DOHH2 (cell line): ENCODE results near the gene ZNF302.

Experiments
- H3F3A ChIP-seq: fragments of 200-600 bp; sonication (generic), shearing (Covaris generic); 2 replicates; pipeline ENCODE4 v1.6.0; 2016; ENCODE audit warnings: antibody characterized with exemption, mild to moderate bottlenecking; ENCODE audit not compliant: control insufficient read depth, insufficient read depth
- H3K27ac ChIP-seq: fragments of 200-600 bp; sonication (generic); 2 replicates; pipeline ENCODE4 v1.5.1; 2014; ENCODE audit warnings: low read depth, mild to moderate bottlenecking, low read length, moderate library complexity
- H3K27me3 ChIP-seq: fragments of 200-600 bp; sonication (generic); 2 replicates; pipeline ENCODE4 v1.6.1; 2014; ENCODE audit warnings: mild to moderate bottlenecking, low read length, mixed read lengths; ENCODE audit not compliant: control insufficient read depth
- H3K36me3 ChIP-seq: fragments of 200-600 bp; sonication (generic); 2 replicates; pipeline ENCODE4 v1.6.1; 2014; ENCODE audit warnings: mild to moderate bottlenecking, low read length, moderate library complexity, mixed read lengths; ENCODE audit not compliant: control insufficient read depth
- H3K4me1 ChIP-seq: fragments of 200-600 bp; sonication (generic); 2 replicates; pipeline ENCODE4 v1.6.1; 2014; ENCODE audit warnings: mild to moderate bottlenecking, low read length, mixed read lengths; ENCODE audit not compliant: control insufficient read depth
- H3K4me2 ChIP-seq: fragments of 200-600 bp; sonication (generic); 2 replicates; pipeline ENCODE4 v1.6.0; 2014; ENCODE audit warnings: mild to moderate bottlenecking, low read length, moderate library complexity
- H3K4me3 ChIP-seq: fragments of 200-600 bp; sonication (generic); 2 replicates; pipeline ENCODE4 v1.5.1; 2014; ENCODE audit warnings: mild to moderate bottlenecking, low read length, mixed read lengths
- H3K79me2 ChIP-seq: fragments of 200-600 bp; sonication (generic); 2 replicates; pipeline ENCODE4 v1.6.1; 2014; ENCODE audit warnings: mild to moderate bottlenecking, low read length, mixed read lengths; ENCODE audit not compliant: control insufficient read depth
- H3K9me2 ChIP-seq: fragments of 200-600 bp; sonication (generic); replicated peaks from 2 replicates; pipeline ENCODE4 v1.6.1; 2014; ENCODE audit warnings: mild to moderate bottlenecking, low read length, mixed read lengths; ENCODE audit not compliant: control insufficient read depth
- H3K9me3 ChIP-seq: fragments of 200-600 bp; sonication (generic); 2 replicates; pipeline ENCODE4 v1.6.1; 2014; ENCODE audit warnings: antibody characterized with exemption, low read length, mixed read lengths; ENCODE audit not compliant: control insufficient read depth, insufficient read depth
- H4K20me1 ChIP-seq: fragments of 200-600 bp; sonication (generic); 2 replicates; pipeline ENCODE4 v1.6.0; 2014; ENCODE audit warnings: low read depth, mild to moderate bottlenecking, antibody characterized with exemption, low read length, moderate library complexity; ENCODE audit not compliant: control insufficient read depth, insufficient read depth
- EZH2phosphoT487 ChIP-seq: fragments of 200-600 bp; sonication (generic); IDR thresholded peaks from 2 replicates; pipeline ENCODE4 v1.6.1; 2017; ENCODE audit warnings: borderline replicate concordance, mild to moderate bottlenecking, antibody characterized with exemption, low read length, moderate library complexity, mixed read lengths
- TF ChIP-seq, protein P1 (sequence below): fragments of 200-600 bp; sonication (generic); IDR thresholded peaks from one replicate; pipeline ENCODE4 v1.5.1; 2014; ENCODE audit warnings: antibody characterized with exemption, mild to moderate bottlenecking, low read depth, low read length; ENCODE audit not compliant: poor library complexity, severe bottlenecking

Gene ZNF302

DNA sequence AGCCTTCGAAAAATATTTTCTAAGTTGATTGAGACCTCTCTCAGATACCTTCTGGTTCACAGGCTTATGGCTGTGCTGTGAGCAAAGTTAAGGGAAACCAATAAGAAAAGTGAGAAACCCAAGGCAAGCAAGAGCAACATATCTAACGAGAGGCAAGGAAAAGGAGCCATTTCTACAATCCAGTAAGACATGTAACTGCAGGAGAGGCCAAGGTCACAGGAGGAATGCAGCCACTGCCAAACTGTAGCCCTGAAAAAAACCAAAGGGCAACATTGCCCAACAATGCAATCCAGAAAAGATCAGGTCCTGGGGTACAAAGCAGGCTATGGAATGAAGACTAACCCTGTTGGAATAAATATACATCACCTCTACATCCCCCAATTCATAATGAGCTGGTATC lies 21.8 kb upstream of the ZNF302 start:
- H3K79me2 ChIP-seq = no peaks in the 10 kb centered on the region
- no peaks in the 10 kb centered on the region for H3K9me2 ChIP-seq
- H3K27ac ChIP-seq = no peak overlapping the region
- H4K20me1 ChIP-seq = no peaks in the 10 kb centered on the region
- H3K9me3 ChIP-seq = peaks cover 7% of the 10 kb centered on the region; the same call in 1 of the 2 replicates
- H3K36me3 ChIP-seq = no peaks in the 10 kb centered on the region
- TF ChIP-seq, protein P1, sequence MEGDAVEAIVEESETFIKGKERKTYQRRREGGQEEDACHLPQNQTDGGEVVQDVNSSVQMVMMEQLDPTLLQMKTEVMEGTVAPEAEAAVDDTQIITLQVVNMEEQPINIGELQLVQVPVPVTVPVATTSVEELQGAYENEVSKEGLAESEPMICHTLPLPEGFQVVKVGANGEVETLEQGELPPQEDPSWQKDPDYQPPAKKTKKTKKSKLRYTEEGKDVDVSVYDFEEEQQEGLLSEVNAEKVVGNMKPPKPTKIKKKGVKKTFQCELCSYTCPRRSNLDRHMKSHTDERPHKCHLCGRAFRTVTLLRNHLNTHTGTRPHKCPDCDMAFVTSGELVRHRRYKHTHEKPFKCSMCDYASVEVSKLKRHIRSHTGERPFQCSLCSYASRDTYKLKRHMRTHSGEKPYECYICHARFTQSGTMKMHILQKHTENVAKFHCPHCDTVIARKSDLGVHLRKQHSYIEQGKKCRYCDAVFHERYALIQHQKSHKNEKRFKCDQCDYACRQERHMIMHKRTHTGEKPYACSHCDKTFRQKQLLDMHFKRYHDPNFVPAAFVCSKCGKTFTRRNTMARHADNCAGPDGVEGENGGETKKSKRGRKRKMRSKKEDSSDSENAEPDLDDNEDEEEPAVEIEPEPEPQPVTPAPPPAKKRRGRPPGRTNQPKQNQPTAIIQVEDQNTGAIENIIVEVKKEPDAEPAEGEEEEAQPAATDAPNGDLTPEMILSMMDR = no peak
- TF ChIP-seq EZH2phosphoT487 = no peak
- H3K27me3 ChIP-seq = no peaks in the 10 kb centered on the region
- H3K4me3 ChIP-seq = no peak overlapping the region
- no peaks in the 10 kb centered on the region for H3F3A ChIP-seq
- H3K4me1 ChIP-seq = no peaks in the 10 kb centered on the region
- no peak overlapping the region for H3K4me2 ChIP-seq

DNA sequence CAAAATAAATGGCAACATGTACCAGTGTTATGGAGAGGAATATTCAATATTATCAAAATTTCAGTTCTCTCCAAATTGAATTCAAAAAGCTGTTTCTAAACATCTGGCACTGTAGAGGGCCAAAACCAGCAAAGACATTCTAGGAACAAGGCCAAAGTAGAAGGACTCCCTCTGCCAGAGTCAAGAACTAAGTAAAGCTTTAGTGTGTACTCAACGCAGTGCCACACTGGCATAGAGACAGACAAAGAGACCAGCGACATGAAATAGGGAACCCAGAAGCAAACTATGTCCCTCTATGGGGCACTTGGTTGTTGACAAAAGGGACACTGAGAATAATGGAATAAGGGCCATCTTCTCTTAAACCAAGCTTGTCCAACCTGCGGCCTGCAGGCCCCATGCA lies 16.1 kb upstream of the ZNF302 start:
- no peaks in the 10 kb centered on the region for H3K36me3 ChIP-seq

DNA sequence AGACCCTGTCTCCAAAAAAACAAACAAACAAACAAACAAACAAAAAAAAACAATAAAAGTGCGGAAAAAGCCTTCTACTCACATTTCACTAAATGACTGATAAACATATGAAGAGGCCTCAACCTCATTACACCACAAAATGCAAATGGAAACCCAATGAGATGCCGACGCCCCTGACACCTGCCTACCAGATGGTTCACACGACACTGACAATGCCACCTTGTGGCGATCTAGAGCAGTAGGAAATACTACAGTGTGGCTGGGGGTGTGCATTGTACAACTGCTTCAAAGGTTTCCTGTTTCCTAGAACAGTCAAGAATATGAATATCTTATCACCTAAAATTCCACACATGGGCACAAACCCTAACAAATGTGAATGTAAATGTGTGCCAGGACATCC lies 14.6 kb upstream of the ZNF302 start:
- H3K9me2 ChIP-seq = no peaks in the 10 kb centered on the region
- peaks cover 8% of the 10 kb centered on the region; the same call in 1 of the 2 replicates for H3K4me1 ChIP-seq
- TF ChIP-seq, protein P1 = peak; percentile 73
- no peak for TF ChIP-seq EZH2phosphoT487
- no peak overlapping the region for H3K27ac ChIP-seq
- no peaks in the 10 kb centered on the region; the same call in 1 of the 2 replicates for H3K9me3 ChIP-seq
- no peak overlapping the region for H3K4me3 ChIP-seq
- H3K79me2 ChIP-seq = no peaks in the 10 kb centered on the region
- no peaks in the 10 kb centered on the region for H3F3A ChIP-seq
- no peaks in the 10 kb centered on the region for H3K36me3 ChIP-seq
- no peaks in the 10 kb centered on the region for H3K27me3 ChIP-seq
- no peak overlapping the region for H3K4me2 ChIP-seq
- H4K20me1 ChIP-seq = no peaks in the 10 kb centered on the region

More for the DNA sequence above, 16.1 kb upstream of the ZNF302 start:
- H3K4me2 ChIP-seq = no peak overlapping the region
- no peaks in the 10 kb centered on the region for H3K27me3 ChIP-seq
- H3K9me3 ChIP-seq = no peaks in the 10 kb centered on the region
- no peaks in the 10 kb centered on the region for H3F3A ChIP-seq
- H3K4me1 ChIP-seq = peaks cover 8% of the 10 kb centered on the region; the same call in 1 of the 2 replicates
- H3K27ac ChIP-seq = no peak overlapping the region
- H3K9me2 ChIP-seq = no peaks in the 10 kb centered on the region
- no peak for TF ChIP-seq EZH2phosphoT487
- TF ChIP-seq, protein P1 = no peak
- no peaks in the 10 kb centered on the region for H3K79me2 ChIP-seq
- H3K4me3 ChIP-seq = no peak overlapping the region
- H4K20me1 ChIP-seq = no peaks in the 10 kb centered on the region
